Adrenal gland (tissue), 12 donors: ENCODE results near the gene ST8SIA3. TPM values are rescaled to one million over a fixed set of nuclear protein-coding genes. Genes with fewer than 3 reads are reported as not detected.

Experiments
- DNase-seq, 7 donors: peaks; one replicate each; pipeline ENCODE4 v3.0.0-alpha.2; 2019 to 2020
- H3K27ac ChIP-seq, 5 donors: fragments of 200-600 bp; sonication (generic) in 4 of 5; 1 replicate in 3 of 5; 2 replicates in 2 of 5; pipeline versions ENCODE4 v1.5.1 to v1.8.0; 2016 to 2020; ENCODE audit warnings: mild to moderate bottlenecking in 1 of 5
- H3K27me3 ChIP-seq: fragments of 200-600 bp; 2 replicates; pipeline ENCODE4 v1.8.0; 2021
- H3K36me3 ChIP-seq, 2 donors: fragments of 200-600 bp; replicated peaks in 1 of 2; 1 replicate in 1 of 2; 2 replicates in 1 of 2; pipeline versions ENCODE4 v1.5.1 to v1.8.0; 2018 to 2022
- H3K4me1 ChIP-seq, 2 donors: fragments of 200-600 bp; replicated peaks in 1 of 2; 1 replicate in 1 of 2; 2 replicates in 1 of 2; pipeline versions ENCODE4 v1.5.1 to v1.8.0; 2018 to 2021
- H3K4me3 ChIP-seq, 4 donors: fragments of 200-600 bp; sonication (generic) in 3 of 4; one replicate each; pipeline ENCODE4 v1.5.1; 2016 to 2018
- H3K9me3 ChIP-seq, 3 donors: fragments of 200-600 bp; sonication (generic) in 1 of 3; replicated peaks in 1 of 3; 1 replicate in 2 of 3; 2 replicates in 1 of 3; pipeline versions ENCODE4 v1.5.1 to v1.8.0; 2016 to 2021
- CTCF ChIP-seq, 6 experiments: fragments of 450-650 bp in 4 of 6; fragments of 200-600 bp in 2 of 6; sonication (generic) in 1 of 6; IDR thresholded peaks; 1 replicate in 5 of 6; 2 replicates in 1 of 6; pipeline versions ENCODE4 v1.5.1 to v1.8.0; 2016 to 2021; ENCODE audit warnings: antibody characterized with exemption in 6 of 6, mild to moderate bottlenecking in 2 of 6, moderate library complexity in 1 of 6
- POLR2A ChIP-seq, 2 donors: fragments of 450-650 bp; IDR thresholded peaks; one replicate each; pipeline ENCODE4 v1.6.1; 2017; ENCODE audit warnings: antibody characterized with exemption in 2 of 2, mild to moderate bottlenecking in 2 of 2, moderate library complexity in 1 of 2
- WGBS, 4 donors: extraction: QIAGEN DNeasy Blood & Tissue Kit in 2 of 4; methylation state at CpG; one replicate each; pipeline versions ENCODE4 v1.1.5 to v1.1.7; 2013 to 2017; 5-methylcytosine and 5-hydroxymethylcytosine counted together
- intact Hi-C, 2 donors: fragments of 100-400 bp; cut with DNase I; formaldehyde crosslinking; loops; one replicate each; pipeline versions ENCODE4 v1.14.1 to v1.15.0; 2022 to 2023
- polyA plus RNA-seq, 3 donors: library from polyadenylated mRNA; stranded (reverse); fragments of 200-250 nt in 2 of 3; fragments of 350-450 nt in 1 of 3; fragmentation: Illumina TruSeq in 1 of 3; extraction: RNeasy Lipid Tissue Mini Kit (QIAGEN cat#74804) in 1 of 3; gene quantifications; one replicate each; pipeline ENCODE4 v1.2.3, GENCODE V29; 2013 to 2014
- total RNA-seq, 9 donors: library from RNA; depleted of rRNA in 4 of 9; stranded (reverse); fragments of >200 nt in 4 of 9; fragments of 120-200 nt in 1 of 9; fragmentation: NEBNext Ultra II Directional in 1 of 9; extraction: Animal tissue kit (Norgen Biotek cat#: 25700) in 1 of 9; gene quantifications; one replicate each; pipeline versions ENCODE4 v1.1.0 to v1.2.4, GENCODE V29; 2013 to 2023
- donor health status: healthy with polysubstance abuse.
- donor health status: Bipolar disorder and iron deficiency.
- donor health status: DM: yes; HTN: yes; CAD: no.
- donor health status: DM: no; HTN: no; CAD: no.
- donor health status: DM: no; HTN: no; CAD: no.
- donor health status: DM: yes; HTN: yes; CAD: no.

Gene ST8SIA3
- total and polyA plus RNA-seq, 12 donors = 0.06 to 21.1 (median 2.3) TPM; not detected in 3

- DNase-seq = no peak
- H3K4me3 ChIP-seq = no peak overlapping the region
- TF ChIP-seq POLR2A (IDR thresholded peaks at IDR 0.05) (no peak), CTCF (IDR thresholded peaks at IDR 0.05) (no peak)
- 63 to 81% (median 71%) methylated on average over 5 of the region's 5 CpGs for WGBS, 4 donors
- no peak overlapping the region for H3K27ac ChIP-seq
- no peaks in the 10 kb centered on the region for H3K4me1 ChIP-seq
- H3K27me3 ChIP-seq = no peaks in the 10 kb centered on the region
- no peaks in the 10 kb centered on the region for H3K36me3 ChIP-seq
- no peaks in the 10 kb centered on the region for H3K9me3 ChIP-seq
- intact Hi-C loops = no loop called here
These were observed 22.5 kb upstream of the ST8SIA3 start for GRCh38 chr18:57329856-57330255.

- Histone ChIP-seq H3K36me3 (no peaks in the 10 kb centered on the region), H3K27me3 (no peaks in the 10 kb centered on the region), H3K27ac (no peak overlapping the region), H3K4me1 (no peaks in the 10 kb centered on the region), H3K4me3 (no peak overlapping the region), H3K9me3 (no peaks in the 10 kb centered on the region)
- intact Hi-C loops = no loop called here
- WGBS, 4 donors = 80 to 94% (median 90%) methylated on average over 2 of the region's 2 CpGs
- TF ChIP-seq CTCF (IDR thresholded peaks at IDR 0.05) = no peak
- TF ChIP-seq POLR2A (IDR thresholded peaks at IDR 0.05) = no peak
- DNase-seq = no peak
These were observed 20.6 kb upstream of the ST8SIA3 start for GRCh38 chr18:57331718-57332117.

GRCh38 chr18:57333940-57334339, 18.4 kb upstream of the ST8SIA3 start:
- Histone ChIP-seq H3K9me3 (no peaks in the 10 kb centered on the region), H3K4me1 (no peaks in the 10 kb centered on the region), H3K27me3 (no peaks in the 10 kb centered on the region), H3K4me3 (no peak overlapping the region), H3K27ac (no peak overlapping the region), H3K36me3 (no peaks in the 10 kb centered on the region)
- no peak for TF ChIP-seq CTCF (IDR thresholded peaks at IDR 0.05)
- intact Hi-C loops = no loop called here
- DNase-seq = no peak
- WGBS, 4 donors = 44 to 56% (median 49%) methylated on average over 5 of the region's 5 CpGs

GRCh38 chr18:57334383-57334782, 18.0 kb upstream of the ST8SIA3 start:
- intact Hi-C loops = no loop called here
- Histone ChIP-seq H3K4me3 (no peak overlapping the region), H3K27ac (no peak overlapping the region), H3K4me1 (no peaks in the 10 kb centered on the region), H3K36me3 (no peaks in the 10 kb centered on the region), H3K27me3 (no peaks in the 10 kb centered on the region), H3K9me3 (no peaks in the 10 kb centered on the region)
- 53 to 58% (median 56%) methylated on average over 6 of the region's 6 CpGs for WGBS, 4 donors
- DNase-seq = no peak
- TF ChIP-seq POLR2A (IDR thresholded peaks at IDR 0.05) (no peak), CTCF (IDR thresholded peaks at IDR 0.05) (no peak)
